Kidney (tissue), 14 donors: ENCODE results near the gene GPR37. TPM values are rescaled to one million over a fixed set of nuclear protein-coding genes. Genes with fewer than 3 reads are reported as not detected.

Experiments used
- DNase-seq, 5 donors: peaks; one replicate each; pipeline ENCODE4 v3.0.0-alpha.2; 2013 to 2020
- FAIRE-seq: peaks from 2 replicates; lab custom pipeline; 2012; peaks lifted over from hg19 to GRCh38; lab: Jason Lieb, UNC
- H3K27ac ChIP-seq, 2 donors: one replicate each; pipeline ENCODE4 v1.7.0; 2013; ENCODE audit warnings: low read depth in 2 of 2, low read length in 2 of 2, inconsistent platforms in 1 of 2
- H3K27me3 ChIP-seq: one replicate; pipeline ENCODE4 v1.7.1; 2013; ENCODE audit warnings: low read length, inconsistent platforms; ENCODE audit not compliant: control insufficient read depth, insufficient read depth
- H3K36me3 ChIP-seq, 3 donors: one replicate each; pipeline versions ENCODE4 v1.7.0 to v1.7.1; 2013; ENCODE audit warnings: low read length in 3 of 3, control low read depth in 1 of 3, inconsistent platforms in 1 of 3; ENCODE audit not compliant: insufficient read depth in 3 of 3, control insufficient read depth in 2 of 3
- H3K4me1 ChIP-seq, 3 donors: one replicate each; pipeline versions ENCODE4 v1.7.0 to v1.7.1; 2013; ENCODE audit warnings: low read length in 3 of 3, inconsistent platforms in 1 of 3, low read depth in 1 of 3; ENCODE audit not compliant: control insufficient read depth in 2 of 3, insufficient read depth in 2 of 3
- H3K4me3 ChIP-seq, 3 donors: one replicate each; pipeline versions ENCODE4 v1.7.0 to v1.8.1; 2013; ENCODE audit warnings: low read length in 3 of 3, control low read depth in 1 of 3, inconsistent platforms in 1 of 3
- H3K9ac ChIP-seq, 3 donors: one replicate each; pipeline versions ENCODE4 v1.7.0 to v1.7.1; 2013; ENCODE audit warnings: low read length in 3 of 3, control low read depth in 1 of 3, inconsistent platforms in 1 of 3
- H3K9me3 ChIP-seq, 3 donors: one replicate each; pipeline versions ENCODE4 v1.7.0 to v1.7.1; 2013; ENCODE audit warnings: low read length in 3 of 3, control low read depth in 1 of 3, inconsistent platforms in 1 of 3; ENCODE audit not compliant: control insufficient read depth in 2 of 3, insufficient read depth in 1 of 3
- CTCF ChIP-seq: IDR thresholded peaks from 3 replicates; pipeline ENCODE4 v1.5.1; 2012; ENCODE audit warnings: mild to moderate bottlenecking, moderate library complexity, borderline replicate concordance; ENCODE audit not compliant: insufficient read depth; ENCODE audit errors: extremely low read depth
- intact Hi-C: fragments of 100-400 bp; cut with DNase I; formaldehyde crosslinking; loops from one replicate; pipeline ENCODE4 v1.11.1; 2022
- polyA plus RNA-seq: library from polyadenylated mRNA; stranded (reverse); fragments of 350-450 nt; fragmentation: Illumina TruSeq; extraction: RNeasy Lipid Tissue Mini Kit (QIAGEN cat#74804); gene quantifications from one replicate; pipeline ENCODE4 v1.2.3, GENCODE V29; 2014; ENCODE audit warnings: low read depth, low replicate concordance; ENCODE audit not compliant: insufficient read depth
- total RNA-seq: library from RNA; stranded (reverse); fragmentation: NEBNext Ultra II Directional; extraction: Animal tissue kit (Norgen Biotek cat#: 25700); gene quantifications from one replicate; pipeline ENCODE4 v1.2.1, GENCODE V29; 2021
- donor health status: control.
- donor health status: control.
- donor health status: control.
- donor health status: control.
- donor health status: control.
- donor health status: DM: yes; HTN: yes; CAD: no.
- donor health status: Normal renal cell carcinoma (clear cell type).

GPR37 gene
- total and polyA plus RNA-seq, 2 donors from 2014 or later: 0.60 to 4.4 TPM

DNA sequence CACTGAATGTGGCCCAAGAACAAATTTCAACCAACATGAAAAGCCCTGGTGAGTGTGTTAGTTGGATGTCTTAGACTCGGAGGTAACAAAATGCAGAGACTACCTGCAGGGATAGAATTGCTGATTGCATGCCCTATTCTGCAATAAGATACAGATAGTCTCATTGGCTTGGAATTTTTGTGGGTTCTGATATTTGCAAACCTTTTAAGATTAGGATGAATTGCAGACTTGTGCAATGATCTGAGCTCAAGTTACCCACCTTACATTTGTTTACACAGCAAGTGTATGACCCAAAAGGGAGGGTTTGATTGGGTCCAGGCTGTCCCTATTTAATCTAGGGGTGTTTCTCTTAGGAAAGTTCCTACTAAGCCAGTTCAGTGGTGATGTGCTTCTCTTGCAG is 45.4 kb downstream of the GPR37 start:
- Histone ChIP-seq H3K9me3 (no peaks in the 10 kb centered on the region), H3K36me3 (no peaks in the 10 kb centered on the region), H3K4me1 (no peaks in the 10 kb centered on the region), H3K27me3 (no peaks in the 10 kb centered on the region), H3K9ac (no peak overlapping the region), H3K4me3 (no peak overlapping the region), H3K27ac (no peak overlapping the region)
- TF ChIP-seq CTCF: no peak
- DNase-seq: no peak
- no peak for FAIRE-seq
- intact Hi-C loops: no loop called here

DNA sequence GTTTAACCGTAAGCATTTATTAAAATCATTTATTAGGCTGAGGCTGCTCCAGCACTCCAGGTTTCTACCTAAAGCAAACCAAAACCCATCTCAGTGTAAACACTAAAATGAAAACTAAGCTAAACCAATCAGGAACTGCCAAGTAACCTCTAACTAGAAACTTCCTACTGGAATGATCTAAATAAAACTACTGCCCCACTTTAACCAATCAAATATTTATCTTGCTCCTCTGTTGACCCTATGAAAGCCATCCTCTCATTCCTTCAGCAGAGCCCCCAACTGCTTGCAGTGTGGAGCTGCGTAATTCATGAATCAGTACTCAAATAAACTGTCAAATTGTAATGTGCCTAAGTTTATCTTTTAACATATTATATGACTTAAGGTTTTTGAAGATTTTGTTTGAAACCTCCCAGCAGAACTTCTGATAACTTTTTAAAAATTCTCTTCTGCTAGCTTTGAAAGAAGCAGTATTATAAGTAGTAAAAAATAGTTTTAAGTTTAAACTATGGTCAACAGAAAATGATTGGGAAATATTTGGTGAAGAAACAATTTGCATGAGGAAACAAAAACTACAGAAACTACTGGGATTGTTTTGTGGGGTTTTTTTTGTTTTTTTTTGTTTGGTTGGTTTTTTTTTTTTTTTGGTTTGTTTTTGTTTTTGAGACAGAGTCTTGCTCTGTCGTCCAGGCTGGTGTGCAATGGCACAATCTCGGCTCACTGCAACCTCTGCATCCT is 47.4 kb downstream of the GPR37 start:
- Histone ChIP-seq H3K4me3 (no peak overlapping the region), H3K4me1 (no peaks in the 10 kb centered on the region), H3K27me3 (no peaks in the 10 kb centered on the region), H3K9me3 (no peaks in the 10 kb centered on the region), H3K9ac (no peak overlapping the region), H3K27ac (no peak overlapping the region), H3K36me3 (no peaks in the 10 kb centered on the region)
- no peak for TF ChIP-seq CTCF
- FAIRE-seq: no peak
- no peak for DNase-seq
- intact Hi-C loops: no loop called here

- Histone ChIP-seq H3K4me3 (no peak overlapping the region), H3K27ac (no peak overlapping the region), H3K4me1 (no peaks in the 10 kb centered on the region), H3K36me3 (no peaks in the 10 kb centered on the region), H3K9ac (no peak overlapping the region), H3K27me3 (no peaks in the 10 kb centered on the region), H3K9me3 (no peaks in the 10 kb centered on the region)
- DNase-seq: no peak
- FAIRE-seq: no peak
- intact Hi-C loops: no loop called here
- TF ChIP-seq CTCF: no peak
Measured at GRCh38 chr7:124716894-124717293, 48.7 kb downstream of the GPR37 start.
